AG04450 (cell line): ENCODE measurements around the gene NSD2. TPM values are rescaled to one million over a fixed set of nuclear protein-coding genes. Genes with fewer than 3 reads are reported as not detected.

ENCODE experiments used
- CTCF ChIA-PET: fragments of 300-600, 350-600 bp; formaldehyde crosslinking; extraction: SDS; loops from one replicate; lab custom pipeline; 2022; ENCODE audit warnings: antibody characterized with exemption, inconsistent platforms; lab: Charles Lee
- POLR2A ChIA-PET: fragments of 350-600 bp; formaldehyde crosslinking; extraction: SDS; loops from one replicate; lab custom pipeline; 2021; ENCODE audit warnings: antibody characterized with exemption, inconsistent platforms; lab: Yijun Ruan, JAX
- DNase-seq: peaks from one replicate; pipeline ENCODE4 v3.0.0-alpha.2; 2011; ENCODE audit warnings: low read depth, low spot score
- H3K27ac ChIP-seq: one replicate; pipeline ENCODE4 v1.5.1; 2012; ENCODE audit warnings: low read depth, low read length, control low read depth
- H3K27me3 ChIP-seq: one replicate; pipeline ENCODE4 v1.6.0; 2012; ENCODE audit warnings: low read length; ENCODE audit not compliant: control insufficient read depth, insufficient read depth
- H3K4me3 ChIP-seq: 2 replicates; pipeline ENCODE4 v1.5.1; 2011; ENCODE audit warnings: mild to moderate bottlenecking, low read depth, low read length, control low read depth
- H3K9me3 ChIP-seq: 2 replicates; pipeline ENCODE4 v1.5.1; 2012; ENCODE audit warnings: low read length; ENCODE audit not compliant: control insufficient read depth, insufficient read depth
- polyA plus RNA-seq: library from polyadenylated mRNA; depleted of rRNA; stranded (reverse); fragments of >200 nt; gene quantifications from 2 replicates; pipeline ENCODE4 v1.2.3, GENCODE V29; 2011
- TF ChIP-seq, protein P1 (sequence below): IDR thresholded peaks from 2 replicates; pipeline ENCODE4 v1.5.1; 2011; ENCODE audit warnings: low read depth, low read length, control low read depth, inconsistent platforms

NSD2 gene
- polyA plus RNA-seq, 1 experiment, result 26.4 TPM

GRCh38 chr4:1950369-1950768 is 79.2 kb downstream of the NSD2 start:
- DNase-seq, result no peak
- H3K27me3 ChIP-seq, result no peaks in the 10 kb centered on the region
- no peak overlapping the region for H3K4me3 ChIP-seq
- no peaks in the 10 kb centered on the region for H3K9me3 ChIP-seq
- H3K27ac ChIP-seq, result no peak overlapping the region
- TF ChIP-seq, protein P1, sequence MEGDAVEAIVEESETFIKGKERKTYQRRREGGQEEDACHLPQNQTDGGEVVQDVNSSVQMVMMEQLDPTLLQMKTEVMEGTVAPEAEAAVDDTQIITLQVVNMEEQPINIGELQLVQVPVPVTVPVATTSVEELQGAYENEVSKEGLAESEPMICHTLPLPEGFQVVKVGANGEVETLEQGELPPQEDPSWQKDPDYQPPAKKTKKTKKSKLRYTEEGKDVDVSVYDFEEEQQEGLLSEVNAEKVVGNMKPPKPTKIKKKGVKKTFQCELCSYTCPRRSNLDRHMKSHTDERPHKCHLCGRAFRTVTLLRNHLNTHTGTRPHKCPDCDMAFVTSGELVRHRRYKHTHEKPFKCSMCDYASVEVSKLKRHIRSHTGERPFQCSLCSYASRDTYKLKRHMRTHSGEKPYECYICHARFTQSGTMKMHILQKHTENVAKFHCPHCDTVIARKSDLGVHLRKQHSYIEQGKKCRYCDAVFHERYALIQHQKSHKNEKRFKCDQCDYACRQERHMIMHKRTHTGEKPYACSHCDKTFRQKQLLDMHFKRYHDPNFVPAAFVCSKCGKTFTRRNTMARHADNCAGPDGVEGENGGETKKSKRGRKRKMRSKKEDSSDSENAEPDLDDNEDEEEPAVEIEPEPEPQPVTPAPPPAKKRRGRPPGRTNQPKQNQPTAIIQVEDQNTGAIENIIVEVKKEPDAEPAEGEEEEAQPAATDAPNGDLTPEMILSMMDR, result no peak
- POLR2A ChIA-PET, result no interaction called here
- CTCF ChIA-PET, result no interaction called here

GRCh38 chr4:1952058-1952700 is 81.0 kb downstream of the NSD2 start:
- Histone ChIP-seq H3K4me3 (no peak overlapping the region), H3K27me3 (no peaks in the 10 kb centered on the region), H3K27ac (no peak overlapping the region), H3K9me3 (no peaks in the 10 kb centered on the region)
- CTCF ChIA-PET, result no interaction called here
- TF ChIP-seq, protein P1, result no peak
- POLR2A ChIA-PET, result no interaction called here
- no peak for DNase-seq

- H3K9me3 ChIP-seq, result no peaks in the 10 kb centered on the region
- CTCF ChIA-PET, result no interaction called here
- no peaks in the 10 kb centered on the region for H3K27me3 ChIP-seq
- POLR2A ChIA-PET, result no interaction called here
- TF ChIP-seq, protein P1, result no peak
- no peak for DNase-seq
- no peak overlapping the region for H3K27ac ChIP-seq
- H3K4me3 ChIP-seq, result no peak overlapping the region
These were observed 81.5 kb downstream of the NSD2 start for GRCh38 chr4:1952719-1953118.

DNA sequence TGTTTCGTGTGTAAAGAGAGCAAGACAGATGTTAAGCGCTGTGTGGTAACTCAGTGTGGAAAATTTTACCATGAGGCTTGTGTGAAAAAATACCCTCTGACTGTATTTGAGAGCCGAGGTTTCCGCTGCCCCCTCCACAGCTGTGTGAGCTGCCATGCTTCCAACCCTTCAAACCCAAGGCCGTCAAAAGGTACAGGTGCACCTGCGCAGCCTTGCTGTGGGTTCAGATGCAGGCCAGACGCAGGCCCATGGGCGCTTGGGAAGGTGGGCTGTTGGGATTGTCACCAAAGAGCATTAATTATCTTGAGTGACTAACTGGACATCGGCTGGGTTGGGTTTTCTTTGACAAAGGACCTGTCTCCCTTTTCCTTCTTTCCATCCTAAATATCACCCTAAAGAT is 82.1 kb downstream of the NSD2 start:
- ChIA-PET POLR2A (no interaction called here), CTCF (no interaction called here)
- H3K9me3 ChIP-seq, result no peaks in the 10 kb centered on the region
- TF ChIP-seq, protein P1, result no peak
- no peak overlapping the region for H3K4me3 ChIP-seq
- no peak overlapping the region for H3K27ac ChIP-seq
- no peak for DNase-seq
- no peaks in the 10 kb centered on the region for H3K27me3 ChIP-seq

DNA sequence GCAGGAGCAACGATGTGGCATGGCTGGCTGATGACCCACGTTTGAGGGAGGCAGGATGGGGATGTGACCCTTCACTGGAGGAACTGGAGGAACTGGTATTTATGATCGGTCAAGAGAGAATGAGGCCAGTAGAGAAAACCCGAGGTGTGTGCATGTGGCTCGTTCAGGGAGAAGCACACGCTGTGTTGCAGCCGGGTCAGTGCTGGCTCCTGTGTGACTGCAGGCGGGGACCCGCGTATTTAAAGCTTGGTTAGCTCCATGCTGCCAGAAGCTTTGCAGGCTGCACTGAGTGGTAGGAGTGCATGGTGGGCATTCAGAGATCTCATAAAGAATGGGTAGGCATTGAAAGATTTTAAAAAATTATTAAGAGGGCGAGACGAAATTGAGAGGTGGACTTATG is 85.4 kb downstream of the NSD2 start:
- H3K9me3 ChIP-seq, result no peaks in the 10 kb centered on the region
- no peak overlapping the region for H3K4me3 ChIP-seq
- H3K27ac ChIP-seq, result no peak overlapping the region
- no peaks in the 10 kb centered on the region for H3K27me3 ChIP-seq
- DNase-seq, result no peak
- TF ChIP-seq, protein P1, result no peak
- ChIA-PET POLR2A (no interaction called here), CTCF (no interaction called here)
